Measurements from ENCODE around the gene OSTN. TPM values are rescaled to one million over a fixed set of nuclear protein-coding genes. Genes with fewer than 3 reads are reported as not detected.

OSTN gene
- total and polyA plus RNA-seq, 9 donors, result 0.02 to 0.43 (median 0.27) TPM; not detected in 5

DNA sequence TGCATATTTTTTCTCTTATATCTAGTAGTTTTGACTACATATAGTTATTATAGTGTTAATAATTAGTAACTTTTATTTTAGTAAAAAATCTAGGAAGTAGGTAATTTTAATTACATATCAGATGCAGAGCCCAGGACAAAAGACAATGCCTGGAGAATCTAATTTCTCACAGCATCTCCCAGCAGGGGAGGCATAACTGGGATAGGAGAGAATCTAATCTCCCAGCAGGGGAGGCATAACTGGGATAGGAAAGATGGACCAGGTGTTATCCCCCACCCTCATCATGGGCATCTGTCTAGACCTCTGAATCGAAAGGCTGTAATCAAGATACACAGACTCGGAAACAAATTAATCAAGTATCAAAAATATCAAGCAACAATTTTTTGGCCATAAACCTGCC lies 58.2 kb downstream of the OSTN start:
- TF ChIP-seq EP300 (IDR thresholded peaks at IDR 0.05) (no peak), POLR2A (IDR thresholded peaks at IDR 0.05) (no peak)
- TF ChIP-seq, protein P1, sequence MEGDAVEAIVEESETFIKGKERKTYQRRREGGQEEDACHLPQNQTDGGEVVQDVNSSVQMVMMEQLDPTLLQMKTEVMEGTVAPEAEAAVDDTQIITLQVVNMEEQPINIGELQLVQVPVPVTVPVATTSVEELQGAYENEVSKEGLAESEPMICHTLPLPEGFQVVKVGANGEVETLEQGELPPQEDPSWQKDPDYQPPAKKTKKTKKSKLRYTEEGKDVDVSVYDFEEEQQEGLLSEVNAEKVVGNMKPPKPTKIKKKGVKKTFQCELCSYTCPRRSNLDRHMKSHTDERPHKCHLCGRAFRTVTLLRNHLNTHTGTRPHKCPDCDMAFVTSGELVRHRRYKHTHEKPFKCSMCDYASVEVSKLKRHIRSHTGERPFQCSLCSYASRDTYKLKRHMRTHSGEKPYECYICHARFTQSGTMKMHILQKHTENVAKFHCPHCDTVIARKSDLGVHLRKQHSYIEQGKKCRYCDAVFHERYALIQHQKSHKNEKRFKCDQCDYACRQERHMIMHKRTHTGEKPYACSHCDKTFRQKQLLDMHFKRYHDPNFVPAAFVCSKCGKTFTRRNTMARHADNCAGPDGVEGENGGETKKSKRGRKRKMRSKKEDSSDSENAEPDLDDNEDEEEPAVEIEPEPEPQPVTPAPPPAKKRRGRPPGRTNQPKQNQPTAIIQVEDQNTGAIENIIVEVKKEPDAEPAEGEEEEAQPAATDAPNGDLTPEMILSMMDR (IDR thresholded peaks at IDR 0.05), result no peak
- Histone ChIP-seq H3K4me3 (no peak overlapping the region), H3K36me3 (no peaks in the 10 kb centered on the region), H3K27ac (no peak overlapping the region), H3K9me3 (no peaks in the 10 kb centered on the region), H3K4me1 (ENCODE audit: insufficient read depth) (no peaks in the 10 kb centered on the region), H3K27me3 (no peaks in the 10 kb centered on the region)
- DNase-seq, result no peak
- WGBS, 3 donors, result 96 to 99% (median 97%) methylated on average over 2 of the region's 2 CpGs
- intact Hi-C loops (cut with DNase I), result no loop called here

DNA sequence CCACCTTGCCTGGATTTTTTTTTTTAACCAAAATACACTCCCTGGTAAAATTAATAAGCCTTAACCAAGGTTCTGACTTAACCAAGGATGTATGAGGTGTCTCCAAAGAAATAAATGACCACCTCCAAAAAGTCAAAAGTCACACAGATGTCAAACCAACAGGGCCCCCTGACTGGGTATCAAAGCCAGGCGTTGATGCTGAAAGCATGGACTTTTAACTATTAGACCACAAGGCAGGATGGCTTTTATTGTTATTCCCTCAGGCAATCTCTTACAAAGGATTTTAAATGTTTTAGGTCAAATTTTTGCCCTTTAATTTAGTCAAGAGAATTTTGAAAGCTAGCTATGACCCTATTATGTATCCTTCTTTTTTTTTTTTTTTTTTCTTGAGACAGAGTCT lies 60.4 kb downstream of the OSTN start:
- 0 to 79% (median 76%) methylated on average over 1 of the region's 1 CpG for WGBS, 3 donors
- Histone ChIP-seq H3K4me3 (no peak overlapping the region), H3K9me3 (no peaks in the 10 kb centered on the region), H3K27me3 (no peaks in the 10 kb centered on the region), H3K36me3 (no peaks in the 10 kb centered on the region), H3K4me1 (ENCODE audit: insufficient read depth) (no peaks in the 10 kb centered on the region), H3K27ac (no peak overlapping the region)
- intact Hi-C loops (cut with DNase I), result no loop called here
- TF ChIP-seq POLR2A (IDR thresholded peaks at IDR 0.05), result no peak
- DNase-seq, result no peak

DNA sequence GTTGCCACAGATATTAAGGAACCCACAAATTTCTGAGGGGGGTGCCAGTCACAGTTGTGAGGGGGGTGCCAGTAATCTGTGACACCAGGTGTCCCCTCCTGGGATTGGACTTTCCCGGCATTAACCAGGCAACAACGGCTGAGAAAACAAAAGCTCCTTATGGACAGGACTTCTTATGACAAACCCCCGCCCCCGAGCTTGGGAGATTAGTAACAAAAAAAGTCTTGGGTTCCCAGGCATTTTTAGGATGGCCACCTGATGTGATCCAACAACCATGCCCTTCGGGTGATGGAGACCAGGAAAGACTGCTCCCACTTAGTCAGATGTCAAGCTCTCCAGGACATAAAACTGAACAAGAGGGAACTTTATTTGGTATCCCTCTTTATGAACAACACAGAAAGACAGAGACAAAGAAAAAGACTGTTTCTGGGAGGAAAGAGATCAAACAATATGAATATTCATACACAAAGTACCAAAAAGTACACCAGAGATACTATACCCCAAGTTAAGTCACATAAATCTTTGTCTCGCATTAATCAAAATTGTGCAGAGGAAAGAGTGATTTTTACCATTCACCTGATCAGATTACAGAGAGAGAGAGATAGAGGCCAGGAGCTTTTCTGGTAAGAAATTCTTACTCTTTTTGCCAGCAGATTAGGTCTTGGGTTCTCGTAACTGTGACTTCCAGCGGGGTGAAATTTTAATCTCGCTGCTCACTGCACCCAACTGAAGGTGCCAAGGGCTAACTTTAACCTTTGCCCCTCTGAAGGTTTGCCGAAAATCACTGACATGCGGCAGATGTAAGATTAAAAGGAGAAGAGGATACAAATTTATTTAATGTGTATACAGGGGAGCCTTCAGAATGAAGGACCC lies 61.6 kb downstream of the OSTN start:
- Histone ChIP-seq H3K27me3 (no peaks in the 10 kb centered on the region), H3K4me1 (ENCODE audit: insufficient read depth) (no peaks in the 10 kb centered on the region), H3K27ac (no peak overlapping the region), H3K4me3 (no peak overlapping the region), H3K36me3 (no peaks in the 10 kb centered on the region), H3K9me3 (no peaks in the 10 kb centered on the region)
- no peak for DNase-seq
- intact Hi-C loops (cut with DNase I), result no loop called here
- WGBS, 3 donors, result 89 to 93% (median 90%) methylated on average over 11 of the region's 11 CpGs
- no peak for TF ChIP-seq POLR2A (IDR thresholded peaks at IDR 0.05)
- TF ChIP-seq, protein P1 (IDR thresholded peaks at IDR 0.05), result no peak
- no peak for TF ChIP-seq EP300 (IDR thresholded peaks at IDR 0.05)

DNA sequence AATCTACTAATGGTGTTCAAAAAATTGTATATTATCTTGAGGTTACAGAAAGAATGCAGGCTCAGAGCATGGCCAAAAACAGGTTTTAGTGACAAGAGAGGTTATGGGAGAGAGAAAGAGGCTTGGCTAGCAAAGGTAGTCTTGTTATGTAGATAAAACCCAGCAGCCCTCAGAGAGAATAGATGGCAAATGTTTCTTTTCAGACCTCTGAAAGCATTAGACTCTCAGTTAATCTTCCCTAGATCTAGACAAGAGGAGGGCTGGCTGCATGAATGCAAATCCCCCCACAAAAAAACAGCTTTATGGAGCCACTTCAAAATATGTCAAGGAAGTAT lies 62.2 kb downstream of the OSTN start:
- Histone ChIP-seq H3K4me1 (ENCODE audit: insufficient read depth) (no peaks in the 10 kb centered on the region), H3K4me3 (no peak overlapping the region), H3K27me3 (no peaks in the 10 kb centered on the region), H3K27ac (no peak overlapping the region), H3K36me3 (no peaks in the 10 kb centered on the region), H3K9me3 (no peaks in the 10 kb centered on the region)
- DNase-seq, result no peak
- TF ChIP-seq, protein P1 (IDR thresholded peaks at IDR 0.05), result no peak
- no peak for TF ChIP-seq POLR2A (IDR thresholded peaks at IDR 0.05)
- TF ChIP-seq EP300 (IDR thresholded peaks at IDR 0.05), result no peak
- intact Hi-C loops (cut with DNase I), result no loop called here

DNA sequence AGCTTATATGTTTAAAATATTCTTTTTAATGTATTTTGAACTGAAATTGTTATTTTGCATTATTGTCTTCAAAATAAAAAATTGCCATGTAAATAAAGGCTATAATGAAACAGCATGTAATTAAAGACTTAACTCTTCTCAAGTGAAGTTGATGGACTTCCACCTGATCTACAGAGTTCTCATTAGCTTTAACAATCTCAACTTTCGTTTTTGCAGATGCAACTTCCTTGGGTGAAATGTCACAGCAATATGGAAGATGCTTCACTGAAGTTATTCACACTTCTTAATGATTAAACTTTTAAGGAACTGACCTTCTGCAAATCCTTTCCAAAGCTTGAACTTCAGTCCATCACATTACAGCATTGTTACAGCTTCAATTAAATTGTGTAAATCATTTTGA lies 63.6 kb downstream of the OSTN start:
- Histone ChIP-seq H3K4me3 (no peak overlapping the region), H3K4me1 (ENCODE audit: insufficient read depth) (no peaks in the 10 kb centered on the region), H3K27ac (peak overlapping the region in 1 of 2 donors; percentile 41), H3K36me3 (no peaks in the 10 kb centered on the region), H3K27me3 (no peaks in the 10 kb centered on the region), H3K9me3 (no peaks in the 10 kb centered on the region)
- no peak for DNase-seq
- intact Hi-C loops (cut with DNase I), result no loop called here
- no peak for TF ChIP-seq EP300 (IDR thresholded peaks at IDR 0.05)
- TF ChIP-seq, protein P1 (IDR thresholded peaks at IDR 0.05), result no peak
- no peak for TF ChIP-seq POLR2A (IDR thresholded peaks at IDR 0.05)
- WGBS, 3 donors, result 55 to 73% (median 62%) methylated on average over 1 of the region's 1 CpG

All from ovary (tissue), 9 donors.